LNCaP clone FGC (cell line): ENCODE measurements around the gene MYO1G.

Experiments used
- DNase-seq: peaks from one replicate; pipeline ENCODE4 v3.0.0-alpha.2; 2011; ENCODE audit warnings: low read depth
- H3K4me3 ChIP-seq: 2 replicates; pipeline ENCODE4 v1.5.1; 2011; ENCODE audit warnings: mild to moderate bottlenecking, low read depth, low read length, control low read depth
- TF ChIP-seq, protein P1 (sequence below): IDR thresholded peaks from 2 replicates; pipeline ENCODE4 v1.5.1; 2012; ENCODE audit warnings: mild to moderate bottlenecking; ENCODE audit not compliant: control insufficient read depth, insufficient read depth; ENCODE audit errors: extremely low read depth

MYO1G gene

DNA sequence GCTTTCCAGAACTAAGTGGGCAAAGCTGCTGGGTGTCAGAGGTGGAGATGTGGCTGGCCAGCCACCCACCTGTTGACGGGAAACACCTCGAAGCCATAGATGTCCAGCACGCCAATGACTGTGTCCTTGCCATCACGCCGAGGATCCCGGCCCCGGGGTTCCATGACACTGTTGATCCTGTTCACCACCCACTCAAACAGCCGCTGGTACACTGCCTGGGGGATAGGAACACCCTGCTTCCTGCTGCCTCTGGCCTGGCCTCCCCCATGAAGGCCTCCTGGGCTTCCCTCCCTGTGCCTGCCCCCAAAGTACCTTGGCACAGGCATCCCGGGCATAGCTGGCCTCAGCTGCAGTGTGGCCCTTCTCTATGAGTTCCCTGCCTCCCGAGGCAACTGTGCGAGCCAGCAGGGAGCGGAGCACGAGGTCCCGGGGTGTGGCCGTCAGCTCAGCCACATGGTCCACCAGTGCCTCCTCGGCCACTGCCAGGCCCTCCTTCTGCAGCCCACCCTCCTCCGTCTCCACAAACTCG lies 8.2 kb downstream of the MYO1G start:
- TF ChIP-seq, protein P1, sequence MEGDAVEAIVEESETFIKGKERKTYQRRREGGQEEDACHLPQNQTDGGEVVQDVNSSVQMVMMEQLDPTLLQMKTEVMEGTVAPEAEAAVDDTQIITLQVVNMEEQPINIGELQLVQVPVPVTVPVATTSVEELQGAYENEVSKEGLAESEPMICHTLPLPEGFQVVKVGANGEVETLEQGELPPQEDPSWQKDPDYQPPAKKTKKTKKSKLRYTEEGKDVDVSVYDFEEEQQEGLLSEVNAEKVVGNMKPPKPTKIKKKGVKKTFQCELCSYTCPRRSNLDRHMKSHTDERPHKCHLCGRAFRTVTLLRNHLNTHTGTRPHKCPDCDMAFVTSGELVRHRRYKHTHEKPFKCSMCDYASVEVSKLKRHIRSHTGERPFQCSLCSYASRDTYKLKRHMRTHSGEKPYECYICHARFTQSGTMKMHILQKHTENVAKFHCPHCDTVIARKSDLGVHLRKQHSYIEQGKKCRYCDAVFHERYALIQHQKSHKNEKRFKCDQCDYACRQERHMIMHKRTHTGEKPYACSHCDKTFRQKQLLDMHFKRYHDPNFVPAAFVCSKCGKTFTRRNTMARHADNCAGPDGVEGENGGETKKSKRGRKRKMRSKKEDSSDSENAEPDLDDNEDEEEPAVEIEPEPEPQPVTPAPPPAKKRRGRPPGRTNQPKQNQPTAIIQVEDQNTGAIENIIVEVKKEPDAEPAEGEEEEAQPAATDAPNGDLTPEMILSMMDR: no peak
- no peak for DNase-seq
- H3K4me3 ChIP-seq: no peak overlapping the region

DNA sequence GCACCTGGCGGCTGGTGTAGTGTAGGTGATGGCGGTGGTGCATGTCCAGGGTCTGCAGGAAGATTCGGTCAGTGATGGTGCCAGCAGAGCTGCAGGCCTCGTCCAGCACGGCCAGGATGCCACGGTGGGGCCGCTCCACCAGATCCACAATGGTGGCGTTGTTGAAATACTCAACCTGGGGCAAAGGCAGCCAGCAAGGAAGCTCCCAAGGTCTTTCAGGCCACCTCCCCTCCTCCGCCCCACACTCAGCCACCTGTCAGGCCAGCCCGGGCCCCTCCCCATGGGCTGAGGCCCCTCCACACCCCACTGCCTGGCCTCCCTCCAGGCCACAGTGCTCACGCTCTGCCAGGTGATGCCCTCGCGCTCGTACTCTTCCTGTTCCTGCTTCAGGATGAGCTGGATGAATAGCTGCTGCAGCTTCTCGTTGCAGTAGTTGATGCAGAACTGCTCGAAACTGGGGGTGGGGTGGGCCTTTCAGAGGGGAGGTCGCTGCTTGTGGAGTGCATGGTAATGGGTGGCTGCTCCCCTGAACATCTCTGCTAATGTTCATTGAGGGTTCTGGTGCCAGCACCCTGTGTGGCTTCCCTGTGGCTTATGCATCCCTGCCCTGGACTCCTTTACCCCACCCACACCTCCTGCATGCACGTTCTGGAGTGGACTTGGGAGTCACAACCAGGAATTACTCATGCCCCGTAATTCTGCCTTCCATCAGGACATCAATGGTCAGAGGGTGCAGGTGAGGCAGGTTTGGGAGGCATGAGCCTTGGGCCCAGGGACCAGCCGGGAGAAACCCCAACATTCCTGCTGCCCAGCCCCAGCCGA lies 8.9 kb downstream of the MYO1G start:
- TF ChIP-seq, protein P1: no peak
- no peak for DNase-seq
- H3K4me3 ChIP-seq: no peak overlapping the region

DNA sequence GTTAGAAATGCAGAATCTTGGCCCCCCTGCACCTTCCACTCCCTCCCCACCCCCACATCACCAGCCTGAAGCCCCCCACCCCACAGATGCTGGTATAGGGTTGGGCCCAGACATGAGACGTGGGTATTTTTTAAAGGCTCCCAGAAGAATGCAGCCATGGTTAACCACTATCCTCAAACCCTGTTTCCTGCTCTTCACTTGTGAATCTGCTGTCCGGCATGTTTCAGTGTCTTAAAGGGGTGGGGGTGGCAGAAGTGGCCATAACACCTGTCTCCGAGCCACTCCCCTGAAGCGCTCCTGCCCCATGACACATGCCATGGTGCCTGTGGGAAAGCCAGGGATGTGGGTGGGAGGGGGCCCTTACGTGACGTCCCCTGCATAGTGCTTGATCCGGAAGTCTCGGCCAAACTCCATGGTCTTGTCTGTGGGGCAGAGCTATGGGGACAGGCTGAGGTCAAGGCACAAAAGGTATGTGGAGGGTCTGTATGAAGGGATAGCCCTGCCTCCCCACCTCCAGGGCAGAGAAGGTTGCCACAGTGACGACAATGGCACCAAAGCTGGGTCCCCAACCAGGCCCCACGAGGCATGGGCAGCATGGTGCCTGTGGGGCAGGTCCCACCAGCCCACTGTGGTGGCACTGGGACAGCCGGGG lies 9.6 kb downstream of the MYO1G start:
- no peak overlapping the region for H3K4me3 ChIP-seq
- DNase-seq: no peak
- TF ChIP-seq, protein P1: no peak

DNA sequence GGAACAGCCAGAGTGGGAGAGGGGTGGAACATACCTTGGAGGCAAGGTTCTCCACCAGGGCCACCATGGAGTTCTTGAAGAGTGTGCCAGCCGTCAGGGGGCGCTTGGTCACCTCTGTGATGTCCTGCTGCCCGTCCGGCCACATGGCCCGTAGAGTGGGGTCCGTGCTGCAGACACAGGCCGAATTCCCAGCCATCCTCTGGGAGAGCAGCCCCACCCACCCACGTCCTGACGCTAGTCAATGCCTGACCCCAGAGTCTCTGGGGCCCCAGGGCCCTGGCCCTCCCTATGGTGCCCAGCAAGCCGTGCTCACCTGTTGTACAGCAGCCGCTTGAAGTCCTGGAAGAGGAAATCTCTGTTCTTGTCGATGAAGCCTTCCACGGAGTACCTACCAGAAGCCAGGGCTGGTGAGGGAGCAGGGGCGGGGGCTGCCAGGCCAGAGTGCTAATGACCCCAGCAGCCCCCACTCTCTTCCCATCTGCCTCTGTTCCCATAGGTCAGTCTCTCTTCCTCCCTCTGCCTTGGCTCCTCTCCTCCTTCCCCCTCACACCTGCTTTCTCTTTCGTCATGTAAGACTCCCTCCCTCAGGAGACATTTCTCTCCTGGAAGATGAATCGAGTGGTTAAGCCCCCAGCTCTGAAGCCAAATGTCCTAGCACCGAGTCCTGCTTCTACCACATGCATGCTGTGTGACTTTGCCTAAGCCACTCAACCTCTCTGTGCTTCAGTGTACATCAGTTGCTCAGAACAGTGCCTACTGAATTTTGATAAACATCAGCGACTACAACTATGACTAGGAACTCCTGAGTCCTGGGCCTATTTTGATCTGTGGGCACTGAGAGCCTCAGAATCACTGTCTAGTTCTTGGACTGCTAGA lies 11.0 kb downstream of the MYO1G start:
- no peak for DNase-seq
- TF ChIP-seq, protein P1: no peak
- H3K4me3 ChIP-seq: no peak overlapping the region

DNA sequence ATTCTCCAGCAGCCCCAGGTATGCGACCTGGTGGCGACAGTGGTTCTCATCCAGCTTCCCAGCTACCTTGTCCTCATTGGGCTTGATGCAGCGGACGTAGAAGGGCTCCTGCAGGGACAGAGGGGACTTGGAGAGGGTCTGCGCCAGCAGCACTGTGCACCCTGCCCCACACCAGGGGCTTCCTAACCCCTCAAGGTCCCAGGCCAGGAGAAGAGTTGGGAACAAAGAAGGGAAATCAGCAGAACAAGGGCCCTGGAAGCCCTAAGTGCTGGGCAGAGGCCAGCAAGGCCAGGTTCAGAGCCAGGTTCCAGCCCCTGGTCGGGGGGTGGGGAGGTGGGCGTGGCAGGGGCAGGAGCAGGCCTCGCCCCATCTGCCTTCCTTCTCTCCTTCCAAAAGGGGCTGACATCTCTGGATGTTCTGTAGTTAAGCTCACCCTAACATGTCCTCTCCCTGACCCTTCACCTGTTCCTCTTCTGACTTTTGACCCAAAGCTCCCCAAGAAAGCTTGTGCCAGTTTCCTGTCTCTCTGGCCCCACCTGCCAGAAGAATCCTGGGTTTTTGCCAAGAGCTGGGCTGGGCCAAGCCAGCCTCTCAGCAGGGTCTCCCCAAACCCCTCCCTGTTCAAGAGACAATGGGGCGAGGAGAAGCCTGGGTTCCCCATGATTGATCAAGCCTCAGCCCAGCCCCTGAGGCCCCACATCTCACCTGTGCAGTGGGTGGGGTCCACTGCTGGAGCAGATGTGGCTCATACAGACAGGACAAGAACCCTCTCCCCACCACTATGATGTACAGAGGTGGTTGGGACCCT lies 11.9 kb downstream of the MYO1G start:
- TF ChIP-seq, protein P1: no peak
- no peak for DNase-seq
- H3K4me3 ChIP-seq: no peak overlapping the region

DNA sequence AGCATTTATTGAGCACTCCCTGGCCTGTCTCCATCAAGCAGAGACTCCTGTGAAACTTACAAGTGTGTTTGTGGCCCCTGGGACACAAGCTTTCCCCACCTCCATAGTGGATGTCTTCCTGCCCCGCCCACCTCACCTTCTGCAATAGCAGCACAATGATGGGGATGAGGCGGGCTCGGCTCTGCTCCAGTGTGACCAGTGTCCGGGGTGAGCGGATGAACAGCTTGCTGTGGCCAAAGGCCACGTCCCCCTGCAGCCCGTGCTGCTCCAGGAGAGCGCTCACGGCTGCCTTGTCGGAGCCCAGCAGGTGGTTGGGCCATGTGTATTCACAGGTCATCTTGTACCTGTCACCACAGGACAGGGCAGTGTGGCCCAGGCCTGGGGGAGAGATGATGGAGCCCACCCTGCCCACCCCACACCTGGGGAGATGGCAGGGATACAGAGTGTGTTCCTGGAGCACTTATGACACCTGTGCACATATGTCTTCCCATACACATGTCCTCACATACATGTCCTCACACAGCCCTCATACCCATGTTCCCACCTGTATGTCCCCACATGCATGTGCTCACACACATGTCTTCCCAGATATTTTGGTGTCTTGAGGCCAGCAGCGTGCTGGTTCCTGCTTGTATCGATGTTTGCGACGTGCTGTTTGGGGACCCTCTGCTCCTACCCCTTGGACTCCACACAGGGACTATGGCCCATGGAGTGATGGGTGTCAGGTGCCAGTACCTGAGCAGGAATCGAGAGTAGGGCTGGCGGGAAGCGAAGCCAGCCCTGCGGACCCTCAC lies 12.7 kb downstream of the MYO1G start:
- TF ChIP-seq, protein P1: no peak
- H3K4me3 ChIP-seq: no peak overlapping the region
- DNase-seq: no peak
